ENCODE results near the gene DUOX1.

Gene DUOX1

DNA sequence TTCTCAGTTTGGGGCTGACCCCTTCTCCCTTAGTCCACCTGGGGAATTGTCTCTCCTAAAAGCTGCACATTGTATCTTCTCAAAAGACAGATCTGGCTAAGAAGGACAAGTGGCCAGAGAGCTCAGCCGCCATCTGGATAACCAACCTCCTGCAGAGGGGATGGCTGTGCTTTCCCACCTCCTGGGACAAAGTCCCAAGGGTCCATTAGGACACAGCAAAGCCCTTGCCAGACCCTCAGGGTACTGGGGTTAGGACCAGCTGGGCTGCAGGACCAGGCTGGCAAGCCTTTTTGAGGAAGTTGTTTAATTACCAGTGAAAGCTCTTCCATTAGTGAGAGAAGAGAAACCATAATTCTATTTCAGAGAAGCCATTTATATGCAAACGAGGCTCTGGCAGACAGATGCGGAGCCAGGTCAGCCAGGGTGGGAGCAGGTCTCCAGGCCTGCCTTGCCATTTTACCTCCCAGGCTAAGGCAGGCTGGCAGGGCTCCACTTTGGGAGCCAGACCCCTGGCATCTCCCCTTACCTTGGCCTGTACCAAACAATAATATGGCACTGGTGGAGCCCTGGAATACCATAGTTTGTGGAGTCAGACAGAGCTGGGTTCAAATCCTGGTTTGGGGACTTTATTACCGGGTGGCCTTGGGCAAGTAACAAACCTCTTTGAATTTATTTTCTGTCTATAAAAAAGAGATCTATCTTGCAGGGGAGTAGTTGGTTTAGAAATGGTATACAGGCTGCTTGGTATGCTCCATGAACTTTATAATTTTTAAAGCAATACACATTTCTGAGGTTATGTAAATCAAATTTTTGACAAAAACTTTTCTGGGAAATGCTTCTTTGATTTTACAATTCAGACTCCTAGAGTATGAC is 40.0 kb downstream of the DUOX1 start:
- DNase-seq = no peak

GRCh38 chr15:45171912-45172311 is 42.1 kb downstream of the DUOX1 start:
- no peak for DNase-seq

- DNase-seq = no peak
These were observed 44.3 kb downstream of the DUOX1 start for GRCh38 chr15:45174069-45174468.

- no peak for DNase-seq
These were observed 44.8 kb downstream of the DUOX1 start for GRCh38 chr15:45174577-45174976.

- no peak for DNase-seq
These were observed 47.5 kb downstream of the DUOX1 start for GRCh38 chr15:45177285-45177684.

GRCh38 chr15:45179221-45179985 is 49.6 kb downstream of the DUOX1 start:
- peak; percentile 21 for DNase-seq

GRCh38 chr15:45180201-45180600 is 50.4 kb downstream of the DUOX1 start:
- no peak for DNase-seq

- DNase-seq = no peak
These were observed 51.0 kb downstream of the DUOX1 start for GRCh38 chr15:45180648-45181436.

- DNase-seq = no peak
These were observed 51.9 kb downstream of the DUOX1 start for GRCh38 chr15:45181491-45182285.

GRCh38 chr15:45182996-45183395 is 53.2 kb downstream of the DUOX1 start:
- no peak for DNase-seq

- no peak for DNase-seq
These were observed 53.7 kb downstream of the DUOX1 start for GRCh38 chr15:45183511-45183910.

GRCh38 chr15:45184562-45185041 is 54.8 kb downstream of the DUOX1 start:
- DNase-seq = no peak

DNA sequence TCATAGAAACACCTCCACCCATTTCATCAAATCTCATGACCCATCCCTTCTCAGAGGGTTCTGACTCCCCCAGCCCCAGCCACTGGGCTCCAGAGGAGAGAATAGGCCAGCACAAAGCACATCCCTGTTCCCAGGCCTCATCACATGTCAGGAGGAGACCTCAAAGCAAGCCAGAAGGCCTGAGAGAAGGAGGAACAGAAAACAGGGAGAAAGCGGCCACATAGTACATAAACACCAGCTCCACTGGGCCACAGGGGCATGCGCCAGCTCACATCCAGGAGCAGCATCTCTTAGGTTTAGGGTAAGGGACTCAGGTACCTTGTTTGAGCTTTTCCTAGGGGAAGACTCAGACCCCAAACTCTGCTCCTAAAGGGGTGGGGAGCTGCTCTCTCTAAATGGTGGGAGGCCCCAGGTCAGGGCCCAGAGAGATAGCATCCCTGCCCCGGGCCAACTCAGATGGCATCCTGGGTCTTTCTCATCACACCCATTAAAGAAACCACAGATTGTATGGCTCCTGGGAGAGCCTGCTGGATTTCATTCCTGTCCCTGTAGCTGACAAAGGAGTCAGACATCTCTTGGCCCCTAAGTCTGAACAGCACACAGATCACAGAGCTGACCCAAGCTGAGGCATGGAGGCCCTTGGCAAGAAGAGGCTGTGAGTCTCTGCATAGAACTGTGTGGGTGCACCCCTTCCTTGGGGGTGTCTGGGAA is 55.4 kb downstream of the DUOX1 start:
- no peak for DNase-seq

DNA sequence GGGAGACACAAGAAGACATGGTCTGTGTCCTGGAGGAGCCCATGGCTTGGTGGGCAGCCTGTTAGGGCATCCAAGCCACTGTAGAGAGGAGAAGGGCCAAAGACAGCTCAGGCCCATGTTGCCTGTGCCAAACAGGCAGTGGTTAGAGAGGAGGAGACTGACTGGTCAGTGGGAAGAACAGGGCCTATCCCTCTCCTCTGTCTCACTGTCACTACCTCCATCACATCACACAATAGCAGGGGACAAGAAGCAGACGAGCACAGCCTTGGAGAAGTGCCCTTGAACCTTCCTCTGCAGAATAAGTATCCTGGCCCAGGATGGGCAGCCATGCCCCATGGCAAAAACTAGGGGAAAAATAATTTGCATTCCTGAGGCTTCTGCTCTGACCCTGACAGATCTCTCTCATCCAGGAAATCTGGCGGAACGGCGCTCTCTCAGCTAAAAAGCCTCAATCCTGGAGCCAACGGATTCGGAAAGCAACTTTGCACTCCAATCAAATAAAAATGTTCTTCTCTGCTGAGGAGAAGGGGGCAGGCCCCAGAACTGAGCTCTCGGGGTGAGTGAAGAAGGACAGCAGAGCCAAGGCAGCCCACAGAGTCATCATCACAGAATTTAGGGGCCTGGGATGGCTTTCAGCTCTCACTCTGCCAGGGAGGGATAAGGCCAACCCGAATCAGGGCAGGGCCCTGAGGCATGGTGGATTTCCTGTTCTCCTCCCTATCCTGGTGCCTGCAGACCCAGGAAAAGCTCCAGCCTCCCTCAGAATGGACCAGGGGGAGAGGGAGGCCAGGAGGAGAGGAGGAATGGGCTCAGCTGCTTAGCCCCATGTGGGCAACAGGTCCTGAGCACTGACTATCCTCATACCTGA is 56.3 kb downstream of the DUOX1 start:
- DNase-seq = no peak

DNA sequence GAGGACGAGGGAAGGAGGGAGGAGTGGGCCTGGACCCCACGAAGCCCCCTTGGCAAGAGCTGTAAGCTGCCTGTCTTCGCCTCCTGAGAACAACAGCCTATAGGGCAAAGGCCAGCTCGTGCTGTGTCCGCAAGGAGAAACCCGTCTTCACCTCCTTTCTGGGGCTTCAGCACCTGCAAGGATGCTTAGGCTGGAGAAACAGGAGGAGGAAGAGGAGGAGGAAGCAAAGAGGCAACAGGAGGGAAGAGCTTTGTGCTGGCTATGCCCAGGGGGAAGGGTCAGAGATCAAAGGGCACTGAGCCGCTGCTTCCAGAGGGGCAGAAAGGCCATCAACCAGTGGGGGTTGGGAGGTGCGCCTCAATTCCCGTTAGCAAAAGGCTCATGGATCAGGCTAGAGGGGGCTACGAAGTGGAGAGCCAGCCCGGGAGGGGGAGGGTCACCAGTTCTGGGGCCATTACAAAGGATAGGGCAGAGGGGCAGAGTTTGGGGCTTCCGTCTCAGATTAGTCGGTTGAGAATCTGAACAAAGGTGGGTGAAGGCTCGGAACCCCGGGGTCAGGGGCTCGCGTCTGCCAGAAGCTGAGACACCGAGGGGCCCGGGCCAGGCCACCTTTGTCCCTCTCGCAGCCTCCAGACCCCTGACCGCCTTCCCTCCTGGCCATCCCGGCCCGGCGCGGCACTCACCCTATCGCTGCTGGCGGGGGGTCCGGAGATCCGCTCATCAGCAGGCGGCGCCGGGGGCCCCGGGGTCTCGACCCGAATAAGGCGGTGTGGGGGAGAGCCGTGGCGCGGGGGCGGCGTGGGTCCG is 57.2 kb downstream of the DUOX1 start:
- DNase-seq = no peak

- DNase-seq = no peak
These were observed 57.7 kb downstream of the DUOX1 start for GRCh38 chr15:45187578-45187893.

DNA sequence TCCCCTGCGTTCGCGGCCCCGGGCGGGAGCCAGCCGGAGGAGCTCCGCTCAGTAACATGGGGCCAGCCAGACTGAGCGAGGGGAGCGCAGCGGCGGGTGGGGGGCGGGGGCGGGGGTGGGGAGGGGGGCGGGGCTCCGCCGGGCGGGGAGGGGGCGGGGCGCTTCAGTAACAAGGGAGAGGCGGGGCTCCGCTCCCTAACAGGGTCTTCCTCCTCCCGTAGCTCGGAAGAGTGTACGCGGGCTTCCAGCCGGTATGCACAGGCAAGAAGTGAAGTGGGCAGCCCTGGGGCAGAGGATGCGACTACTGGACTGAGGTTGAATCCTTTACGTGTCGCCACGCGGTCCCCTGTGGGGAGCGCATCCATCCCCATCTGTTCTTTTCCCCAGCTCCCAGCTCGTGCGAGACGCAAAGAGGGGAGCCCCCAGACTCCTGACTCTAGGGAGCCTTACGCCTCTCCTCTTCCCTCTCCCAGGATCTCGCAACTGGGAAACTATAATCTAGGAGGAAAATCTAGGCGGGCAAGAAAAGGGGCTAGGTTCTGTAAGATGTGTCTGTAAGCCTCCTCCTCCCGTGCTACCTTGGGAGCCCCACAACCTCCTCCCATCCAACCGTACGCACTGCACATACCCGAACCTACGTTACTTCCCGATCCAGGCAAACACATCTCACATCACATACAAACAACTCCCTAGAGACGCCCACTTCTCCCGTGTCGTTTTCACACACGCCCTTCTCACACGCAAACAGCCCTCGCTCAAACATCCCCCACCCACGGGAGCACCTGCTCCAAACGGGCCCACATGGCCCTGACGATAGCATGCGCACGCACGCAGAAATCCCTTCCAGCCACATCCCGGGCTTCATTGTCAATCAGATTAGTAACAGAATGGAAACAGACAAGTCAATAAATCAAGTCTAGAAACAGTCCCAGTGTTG is 58.4 kb downstream of the DUOX1 start, which contains the start of gene SHF:
Gene SHF (minus strand): TSS at position 73 of the 937 bp plus-strand sequence. CDS start 15 bp downstream, at position 58.
- DNase-seq = peak; percentile 23

GRCh38 chr15:45197512-45197911 is 67.7 kb downstream of the DUOX1 start:
- DNase-seq = peak; percentile 13

Measured in inflammatory macrophage treated with lipopolysaccharide for 4 hours (primary cell).